GM12878 (cell line): Measurements from ENCODE around the gene CAPZB. TPM values are rescaled to one million over a fixed set of nuclear protein-coding genes. Genes with fewer than 3 reads are reported as not detected.

ENCODE experiments used
- ATAC-seq: fragments of 200-7000 bp; cut with Tn5 transposase; 3 replicates; pipeline ENCODE4 v1.9.1; 2020; ENCODE audit warnings: mild to moderate bottlenecking, moderate library complexity
- BruUV-seq: library from RNA; stranded (reverse); fragments of 400-500 nt; replicated peaks from 2 replicates; lab custom pipeline; 2021; lab: Mats Ljungman, UMichigan
- CTCF ChIA-PET: fragments of 300-600 bp; sonication (Branson Sonifier 250); formaldehyde crosslinking; extraction: SDS; loops from one replicate; lab custom pipeline; 2021; ENCODE audit warnings: inconsistent platforms; lab: Yijun Ruan, JAX
- POLR2A ChIA-PET: fragments of 350-600 bp; formaldehyde crosslinking; extraction: SDS; loops from one replicate; lab custom pipeline; 2021; ENCODE audit warnings: inconsistent platforms; lab: Charles Lee
- RAD21 ChIA-PET: fragments of 300-600 bp; sonication (Branson Sonifier 250); formaldehyde crosslinking; loops from one replicate; lab custom pipeline; 2023; ENCODE audit warnings: antibody characterized with exemption; ENCODE audit not compliant: unreplicated experiment; lab: Charles Lee
- SMC1A ChIA-PET: fragments of 300-600 bp; sonication (Branson Sonifier 250); formaldehyde crosslinking; loops from one replicate; lab custom pipeline; 2023; ENCODE audit not compliant: unreplicated experiment, uncharacterized antibody; lab: Charles Lee
- DNase-seq: peaks from one replicate; pipeline ENCODE4 v3.0.0-alpha.2; 2011; ENCODE audit warnings: low read depth, low spot score
- FAIRE-seq: peaks from 3 replicates; lab custom pipeline; 2011; peaks lifted over from hg19 to GRCh38; lab: Jason Lieb, UNC
- H2AFZ ChIP-seq: 2 replicates; pipeline ENCODE4 v1.6.0; 2011; ENCODE audit warnings: low read depth, low read length, control low read depth; ENCODE audit not compliant: control insufficient read depth
- H3K27ac ChIP-seq: 2 replicates; pipeline ENCODE4 v1.5.1; 2011; ENCODE audit warnings: control low read depth; ENCODE audit not compliant: control insufficient read depth, insufficient read depth
- H3K27me3 ChIP-seq, 2 experiments: replicated peaks in 1 of 2; 2 replicates each; pipeline versions ENCODE4 v1.6.0 to v1.6.1; 2011; ENCODE audit warnings: low read length in 1 of 2; ENCODE audit not compliant: control insufficient read depth in 2 of 2, insufficient read depth in 2 of 2
- H3K36me3 ChIP-seq, 2 experiments: 2 replicates each; pipeline ENCODE4 v1.5.1; 2011; ENCODE audit warnings: low read length in 1 of 2; ENCODE audit not compliant: control insufficient read depth in 2 of 2, insufficient read depth in 2 of 2
- H3K4me1 ChIP-seq: 2 replicates; pipeline ENCODE4 v1.6.1; 2011; ENCODE audit warnings: mild to moderate bottlenecking, low read length, moderate library complexity, mixed read lengths; ENCODE audit not compliant: control insufficient read depth, insufficient read depth
- H3K4me2 ChIP-seq: 2 replicates; pipeline ENCODE4 v1.6.0; 2011; ENCODE audit warnings: control low read depth; ENCODE audit not compliant: control insufficient read depth, insufficient read depth
- H3K4me3 ChIP-seq: fragments of 200-600 bp; sonication (generic); 2 replicates; pipeline ENCODE4 v1.5.1; 2016
- H3K79me2 ChIP-seq: 2 replicates; pipeline ENCODE4 v1.6.0; 2011; ENCODE audit warnings: low read length; ENCODE audit not compliant: control insufficient read depth, insufficient read depth
- H3K9ac ChIP-seq: 2 replicates; pipeline ENCODE4 v1.8.0; 2011; ENCODE audit warnings: low read length, control low read depth, mixed read lengths; ENCODE audit not compliant: control insufficient read depth, insufficient read depth
- H3K9me3 ChIP-seq: replicated peaks from 3 replicates; pipeline ENCODE4 v1.5.1; 2011; ENCODE audit warnings: mild to moderate bottlenecking, low read length; ENCODE audit not compliant: control insufficient read depth, insufficient read depth
- H4K20me1 ChIP-seq: 2 replicates; pipeline ENCODE4 v1.6.0; 2011; ENCODE audit not compliant: control insufficient read depth, insufficient read depth
- BACH1 ChIP-seq: fragments of 450-650 bp; IDR thresholded peaks from 2 replicates; pipeline ENCODE4 v1.6.1; 2017; ENCODE audit warnings: mild to moderate bottlenecking, borderline replicate concordance
- HDAC2 ChIP-seq: fragments of 200-600 bp; sonication (generic); IDR thresholded peaks from 2 replicates; pipeline ENCODE4 v1.6.1; 2017
- HDGF ChIP-seq: fragments of 450-650 bp; IDR thresholded peaks from 2 replicates; pipeline ENCODE4 v1.6.1; 2016; ENCODE audit warnings: antibody characterized with exemption
- KAT2A ChIP-seq: conservative IDR thresholded peaks from 2 replicates; pipeline ENCODE4 v1.6.1; 2011; ENCODE audit warnings: low read depth, low read length; ENCODE audit not compliant: control insufficient read depth
- KLF5 ChIP-seq: fragments of 450-650 bp; IDR thresholded peaks from 2 replicates; pipeline ENCODE4 v1.6.1; 2014; ENCODE audit warnings: mild to moderate bottlenecking; ENCODE audit not compliant: partially characterized antibody
- MTA3 ChIP-seq: IDR thresholded peaks from 2 replicates; pipeline ENCODE4 v1.6.1; 2012; ENCODE audit warnings: low read length, inconsistent platforms, borderline replicate concordance
- NBN ChIP-seq: fragments of 450-650 bp; IDR thresholded peaks from 2 replicates; pipeline ENCODE4 v1.6.1; 2016
- POLR2AphosphoS2 ChIP-seq: IDR thresholded peaks from 2 replicates; pipeline ENCODE4 v1.6.1; 2011; ENCODE audit warnings: low read depth, mild to moderate bottlenecking, low read length, improper control_type of control experiment, moderate library complexity
- SREBF1 ChIP-seq: IDR thresholded peaks from 2 replicates; pipeline ENCODE4 v1.6.1; 2012; ENCODE audit warnings: mild to moderate bottlenecking, low read length
- ZBED1 ChIP-seq: IDR thresholded peaks from 2 replicates; pipeline ENCODE4 v1.6.1; 2016; ENCODE audit warnings: borderline replicate concordance
- WGBS: methylation state at CpG from one replicate; pipeline ENCODE4 v1.1.6; 2016; ENCODE audit warnings: low lambda C conversion rate; ENCODE audit not compliant: insufficient replicate concordance, insufficient coverage; ENCODE audit errors: missing lambda C conversion rate; 5-methylcytosine and 5-hydroxymethylcytosine counted together
- in situ Hi-C: fragments of 300-500 bp; cut with MboI; formaldehyde crosslinking; loops from 9 replicates; pipeline ENCODE4 v1.14.3; 2018; ENCODE audit warnings: mixed read lengths
- intact Hi-C: fragments of 100-400 bp; cut with micrococcal nuclease; formaldehyde crosslinking; loops from one replicate; pipeline ENCODE4 v1.14.2; 2022; ENCODE audit not compliant: unreplicated experiment
- polyA plus RNA-seq, 11 experiments: library from polyadenylated mRNA; depleted of rRNA in 4 of 11; unstranded in 6 of 11; stranded (reverse) in 5 of 11; fragments of >200 nt; fragmentation: Nextera tagmentation in 4 of 11; fragmentation: Illumina TruSeq in 1 of 11; extraction: Ambion mirVana in 4 of 11; extraction: Trizol in 1 of 11; gene quantifications; 1 replicate in 1 of 11; 2 replicates in 10 of 11; pipeline versions ENCODE4 v1.2.1 to v1.2.3, GENCODE V29; 2011 to 2016; ENCODE audit warnings: inconsistent platforms in 2 of 11, missing spikeins in 2 of 11, low read depth in 1 of 11
- total RNA-seq, 4 experiments: library from RNA; depleted of rRNA in 3 of 4; stranded (reverse); fragments of >200 nt in 3 of 4; fragmentation: Illumina TruSeq in 1 of 4; extraction: Trizol in 1 of 4; gene quantifications; 2 replicates each; pipeline versions ENCODE4 v1.2.1 to v1.2.3, GENCODE V29; 2013 to 2021
- TF ChIP-seq, protein P1 (sequence below): fragments of 450-650 bp; IDR thresholded peaks from 2 replicates; pipeline ENCODE4 v1.6.1; 2018; ENCODE audit warnings: borderline replicate concordance, mild to moderate bottlenecking; ENCODE audit not compliant: partially characterized antibody
- TF ChIP-seq, protein P2 (sequence below): IDR thresholded peaks from 2 replicates; pipeline ENCODE4 v1.6.1; 2011; ENCODE audit warnings: borderline replicate concordance, low read depth, mild to moderate bottlenecking, moderate library complexity, low read length; ENCODE audit not compliant: insufficient read depth, poor library complexity, severe bottlenecking
- TF ChIP-seq, protein P3 (sequence below): fragments of 450-650 bp; IDR thresholded peaks from 2 replicates; pipeline ENCODE4 v1.6.1; 2016; ENCODE audit warnings: mild to moderate bottlenecking
- TF ChIP-seq, protein P4 (sequence below): fragments of 450-650 bp; IDR thresholded peaks from 2 replicates; pipeline ENCODE4 v1.6.1; 2017; ENCODE audit warnings: low read depth, mild to moderate bottlenecking, moderate library complexity

Gene CAPZB
- total and polyA plus RNA-seq, 10 of the 15 experiments (the other 5 are each of a cell fraction or from before 2014, with no cell fraction given) = 104 to 454 (median 213) TPM

DNA sequence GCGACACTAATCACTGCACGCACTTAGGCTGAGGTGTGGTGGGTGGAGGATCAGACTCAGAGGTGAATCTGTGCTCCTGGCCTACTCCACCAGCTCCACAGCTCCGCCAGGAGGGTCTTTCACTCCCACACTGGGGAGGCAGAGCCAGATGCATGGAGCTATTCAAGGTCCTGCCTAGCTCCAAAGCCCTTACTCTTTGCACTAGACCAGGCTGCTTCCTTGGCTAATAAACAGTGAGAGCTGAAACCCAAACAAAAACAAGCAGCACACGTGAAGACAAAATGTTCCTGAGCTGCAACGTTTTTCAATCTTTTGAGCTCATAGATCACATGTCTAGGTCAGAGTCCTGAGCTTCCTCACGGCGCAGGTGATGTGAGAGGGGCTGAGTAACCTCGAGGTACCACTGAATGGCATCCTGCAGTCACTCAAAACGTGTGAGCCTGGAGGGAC is 19.2 kb downstream of the CAPZB start:
- ATAC-seq (no peak), FAIRE-seq (no peak), DNase-seq (no peak)
- intact Hi-C loops (no loop called here), in situ Hi-C loops (no loop called here)
- Histone ChIP-seq H3K4me3 (no peak overlapping the region), H4K20me1 (peaks cover 3% of the 10 kb centered on the region; the same call in 1 of the 2 replicates), H3K27me3 (no peaks in the 10 kb centered on the region), H3K27ac (no peak overlapping the region), H3K36me3 (peaks cover 7 to 8% of the 10 kb centered on the region in 2 experiments), H3K4me2 (no peak overlapping the region), H3K79me2 (peaks cover 92% of the 10 kb centered on the region), H3K9me3 (no peaks in the 10 kb centered on the region), H2AFZ (no peak overlapping the region), H3K9ac (no peak overlapping the region), H3K4me1 (peaks cover 53% of the 10 kb centered on the region)
- BruUV-seq = no TSS peak
- 69% methylated on average over 9 of the region's 9 CpGs for WGBS
- CTCF ChIA-PET = interaction anchor here (1.4 to 1.8 kb wide), 2 partner anchors 11 to 20 kb away, joined by 5 to 7 read pairs; no protein-coding TSS in a partner anchor
- SMC1A ChIA-PET = interaction anchor here (0.8 to 4.5 kb wide), 6 partner anchors 11 to 116 kb away, joined by 3 to 27 read pairs (median 4); partner anchors contain the start of gene CAPZB
- POLR2A ChIA-PET = interaction anchor here (0.6 to 1.3 kb wide), 2 partner anchors 8 to 12 kb away, joined by 3 to 5 read pairs; no protein-coding TSS in a partner anchor
- RAD21 ChIA-PET = interaction anchor here (0.8 kb wide), 1 partner anchor 16 kb away, joined by 4 read pairs; no protein-coding TSS in a partner anchor
- TF ChIP-seq, protein P1, sequence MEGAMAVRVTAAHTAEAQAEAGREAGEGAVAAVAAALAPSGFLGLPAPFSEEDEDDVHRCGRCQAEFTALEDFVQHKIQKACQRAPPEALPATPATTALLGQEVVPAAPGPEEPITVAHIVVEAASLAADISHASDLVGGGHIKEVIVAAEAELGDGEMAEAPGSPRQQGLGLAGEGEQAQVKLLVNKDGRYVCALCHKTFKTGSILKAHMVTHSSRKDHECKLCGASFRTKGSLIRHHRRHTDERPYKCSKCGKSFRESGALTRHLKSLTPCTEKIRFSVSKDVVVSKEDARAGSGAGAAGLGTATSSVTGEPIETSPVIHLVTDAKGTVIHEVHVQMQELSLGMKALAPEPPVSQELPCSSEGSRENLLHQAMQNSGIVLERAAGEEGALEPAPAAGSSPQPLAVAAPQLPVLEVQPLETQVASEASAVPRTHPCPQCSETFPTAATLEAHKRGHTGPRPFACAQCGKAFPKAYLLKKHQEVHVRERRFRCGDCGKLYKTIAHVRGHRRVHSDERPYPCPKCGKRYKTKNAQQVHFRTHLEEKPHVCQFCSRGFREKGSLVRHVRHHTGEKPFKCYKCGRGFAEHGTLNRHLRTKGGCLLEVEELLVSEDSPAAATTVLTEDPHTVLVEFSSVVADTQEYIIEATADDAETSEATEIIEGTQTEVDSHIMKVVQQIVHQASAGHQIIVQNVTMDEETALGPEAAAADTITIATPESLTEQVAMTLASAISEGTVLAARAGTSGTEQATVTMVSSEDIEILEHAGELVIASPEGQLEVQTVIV = no peak
- TF ChIP-seq, protein P2, sequence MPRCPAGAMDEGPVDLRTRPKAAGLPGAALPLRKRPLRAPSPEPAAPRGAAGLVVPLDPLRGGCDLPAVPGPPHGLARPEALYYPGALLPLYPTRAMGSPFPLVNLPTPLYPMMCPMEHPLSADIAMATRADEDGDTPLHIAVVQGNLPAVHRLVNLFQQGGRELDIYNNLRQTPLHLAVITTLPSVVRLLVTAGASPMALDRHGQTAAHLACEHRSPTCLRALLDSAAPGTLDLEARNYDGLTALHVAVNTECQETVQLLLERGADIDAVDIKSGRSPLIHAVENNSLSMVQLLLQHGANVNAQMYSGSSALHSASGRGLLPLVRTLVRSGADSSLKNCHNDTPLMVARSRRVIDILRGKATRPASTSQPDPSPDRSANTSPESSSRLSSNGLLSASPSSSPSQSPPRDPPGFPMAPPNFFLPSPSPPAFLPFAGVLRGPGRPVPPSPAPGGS = no peak
- TF ChIP-seq BACH1 = no peak
- TF ChIP-seq KAT2A = no peak
- no peak for TF ChIP-seq HDAC2
- TF ChIP-seq, protein P3, sequence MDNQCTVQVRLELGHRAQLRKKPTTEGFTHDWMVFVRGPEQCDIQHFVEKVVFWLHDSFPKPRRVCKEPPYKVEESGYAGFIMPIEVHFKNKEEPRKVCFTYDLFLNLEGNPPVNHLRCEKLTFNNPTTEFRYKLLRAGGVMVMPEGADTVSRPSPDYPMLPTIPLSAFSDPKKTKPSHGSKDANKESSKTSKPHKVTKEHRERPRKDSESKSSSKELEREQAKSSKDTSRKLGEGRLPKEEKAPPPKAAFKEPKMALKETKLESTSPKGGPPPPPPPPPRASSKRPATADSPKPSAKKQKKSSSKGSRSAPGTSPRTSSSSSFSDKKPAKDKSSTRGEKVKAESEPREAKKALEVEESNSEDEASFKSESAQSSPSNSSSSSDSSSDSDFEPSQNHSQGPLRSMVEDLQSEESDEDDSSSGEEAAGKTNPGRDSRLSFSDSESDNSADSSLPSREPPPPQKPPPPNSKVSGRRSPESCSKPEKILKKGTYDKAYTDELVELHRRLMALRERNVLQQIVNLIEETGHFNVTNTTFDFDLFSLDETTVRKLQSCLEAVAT = no peak
- no peak for TF ChIP-seq HDGF
- TF ChIP-seq KLF5 = no peak
- TF ChIP-seq, protein P4, sequence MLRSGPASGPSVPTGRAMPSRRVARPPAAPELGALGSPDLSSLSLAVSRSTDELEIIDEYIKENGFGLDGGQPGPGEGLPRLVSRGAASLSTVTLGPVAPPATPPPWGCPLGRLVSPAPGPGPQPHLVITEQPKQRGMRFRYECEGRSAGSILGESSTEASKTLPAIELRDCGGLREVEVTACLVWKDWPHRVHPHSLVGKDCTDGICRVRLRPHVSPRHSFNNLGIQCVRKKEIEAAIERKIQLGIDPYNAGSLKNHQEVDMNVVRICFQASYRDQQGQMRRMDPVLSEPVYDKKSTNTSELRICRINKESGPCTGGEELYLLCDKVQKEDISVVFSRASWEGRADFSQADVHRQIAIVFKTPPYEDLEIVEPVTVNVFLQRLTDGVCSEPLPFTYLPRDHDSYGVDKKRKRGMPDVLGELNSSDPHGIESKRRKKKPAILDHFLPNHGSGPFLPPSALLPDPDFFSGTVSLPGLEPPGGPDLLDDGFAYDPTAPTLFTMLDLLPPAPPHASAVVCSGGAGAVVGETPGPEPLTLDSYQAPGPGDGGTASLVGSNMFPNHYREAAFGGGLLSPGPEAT = no peak
- no peak for TF ChIP-seq NBN
- TF ChIP-seq ZBED1 = no peak
- TF ChIP-seq SREBF1 = no peak
- no peak for TF ChIP-seq MTA3
- no peak for TF ChIP-seq POLR2AphosphoS2
